Fibroblast of villous mesenchyme (primary cell): ENCODE measurements around the gene CHKB. TPM values are rescaled to one million over a fixed set of nuclear protein-coding genes. Genes with fewer than 3 reads are reported as not detected.
A peak's percentile ranks its signal among the peaks of the same experiment; 100 is the strongest.

Experiments used
- DNase-seq: peaks from one replicate; pipeline ENCODE4 v3.0.0-alpha.2; 2010; ENCODE audit warnings: low read depth
- H3K4me3 ChIP-seq: 2 replicates; pipeline ENCODE4 v1.5.1; 2011; ENCODE audit warnings: low read depth, mild to moderate bottlenecking, low read length
- total RNA-seq: library from RNA; depleted of rRNA; stranded (reverse); fragments of >200 nt; gene quantifications from 2 replicates; pipeline ENCODE4 v1.2.3, GENCODE V29; 2012
- TF ChIP-seq, protein P1 (sequence below): IDR thresholded peaks from 2 replicates; pipeline ENCODE4 v1.5.1; 2012; ENCODE audit warnings: low read depth, mild to moderate bottlenecking, low read length; ENCODE audit not compliant: insufficient read depth

CHKB gene, protein sequence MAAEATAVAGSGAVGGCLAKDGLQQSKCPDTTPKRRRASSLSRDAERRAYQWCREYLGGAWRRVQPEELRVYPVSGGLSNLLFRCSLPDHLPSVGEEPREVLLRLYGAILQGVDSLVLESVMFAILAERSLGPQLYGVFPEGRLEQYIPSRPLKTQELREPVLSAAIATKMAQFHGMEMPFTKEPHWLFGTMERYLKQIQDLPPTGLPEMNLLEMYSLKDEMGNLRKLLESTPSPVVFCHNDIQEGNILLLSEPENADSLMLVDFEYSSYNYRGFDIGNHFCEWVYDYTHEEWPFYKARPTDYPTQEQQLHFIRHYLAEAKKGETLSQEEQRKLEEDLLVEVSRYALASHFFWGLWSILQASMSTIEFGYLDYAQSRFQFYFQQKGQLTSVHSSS
- 18.1 and 24.5 TPM in 2 replicates for total RNA-seq

DNA sequence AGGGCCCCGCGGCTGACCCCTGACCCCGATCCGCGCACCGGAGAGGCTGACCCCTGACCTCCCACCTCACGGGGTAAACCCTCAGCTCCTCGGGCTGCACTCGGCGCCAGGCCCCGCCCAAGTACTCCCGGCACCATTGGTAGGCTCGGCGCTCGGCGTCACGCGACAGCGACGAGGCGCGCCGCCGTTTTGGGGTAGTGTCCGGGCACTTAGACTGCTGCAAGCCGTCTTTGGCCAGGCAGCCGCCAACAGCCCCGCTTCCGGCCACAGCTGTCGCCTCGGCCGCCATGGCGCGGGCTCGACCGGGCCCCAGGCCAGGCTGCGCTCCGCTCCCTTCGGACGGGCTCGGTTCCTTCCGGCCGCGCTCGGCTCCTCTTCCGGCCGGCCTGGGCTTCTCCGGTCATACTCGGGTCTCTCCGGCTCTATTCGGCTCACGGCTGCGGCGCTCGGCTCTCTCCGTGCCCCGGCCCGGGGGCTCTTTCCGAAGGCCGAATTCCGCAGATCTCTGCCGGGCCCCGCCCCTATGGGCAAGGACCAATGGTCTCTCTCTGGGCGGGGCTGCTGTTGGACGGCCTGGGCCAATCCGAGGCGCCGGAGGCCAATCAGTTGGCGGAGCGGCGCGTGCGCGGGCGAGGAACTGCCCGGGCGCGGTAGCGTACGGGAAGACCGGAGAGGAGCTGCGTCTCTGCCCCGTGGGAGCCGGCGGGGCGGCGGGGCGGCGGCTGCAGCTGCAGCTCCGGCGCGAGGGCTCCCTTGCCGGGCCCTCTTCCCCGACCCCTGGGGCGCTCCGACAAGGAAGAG, at the start of gene CHKB:
Gene CHKB (minus strand): TSS at position 357 of the 801 bp plus-strand sequence. CDS start 68 bp downstream, at position 289.
- peak within 1 kb of the TSS; percentile 83 for H3K4me3 ChIP-seq
- TF ChIP-seq, protein P1, sequence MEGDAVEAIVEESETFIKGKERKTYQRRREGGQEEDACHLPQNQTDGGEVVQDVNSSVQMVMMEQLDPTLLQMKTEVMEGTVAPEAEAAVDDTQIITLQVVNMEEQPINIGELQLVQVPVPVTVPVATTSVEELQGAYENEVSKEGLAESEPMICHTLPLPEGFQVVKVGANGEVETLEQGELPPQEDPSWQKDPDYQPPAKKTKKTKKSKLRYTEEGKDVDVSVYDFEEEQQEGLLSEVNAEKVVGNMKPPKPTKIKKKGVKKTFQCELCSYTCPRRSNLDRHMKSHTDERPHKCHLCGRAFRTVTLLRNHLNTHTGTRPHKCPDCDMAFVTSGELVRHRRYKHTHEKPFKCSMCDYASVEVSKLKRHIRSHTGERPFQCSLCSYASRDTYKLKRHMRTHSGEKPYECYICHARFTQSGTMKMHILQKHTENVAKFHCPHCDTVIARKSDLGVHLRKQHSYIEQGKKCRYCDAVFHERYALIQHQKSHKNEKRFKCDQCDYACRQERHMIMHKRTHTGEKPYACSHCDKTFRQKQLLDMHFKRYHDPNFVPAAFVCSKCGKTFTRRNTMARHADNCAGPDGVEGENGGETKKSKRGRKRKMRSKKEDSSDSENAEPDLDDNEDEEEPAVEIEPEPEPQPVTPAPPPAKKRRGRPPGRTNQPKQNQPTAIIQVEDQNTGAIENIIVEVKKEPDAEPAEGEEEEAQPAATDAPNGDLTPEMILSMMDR = no peak
- DNase-seq = peak; percentile 97

DNA sequence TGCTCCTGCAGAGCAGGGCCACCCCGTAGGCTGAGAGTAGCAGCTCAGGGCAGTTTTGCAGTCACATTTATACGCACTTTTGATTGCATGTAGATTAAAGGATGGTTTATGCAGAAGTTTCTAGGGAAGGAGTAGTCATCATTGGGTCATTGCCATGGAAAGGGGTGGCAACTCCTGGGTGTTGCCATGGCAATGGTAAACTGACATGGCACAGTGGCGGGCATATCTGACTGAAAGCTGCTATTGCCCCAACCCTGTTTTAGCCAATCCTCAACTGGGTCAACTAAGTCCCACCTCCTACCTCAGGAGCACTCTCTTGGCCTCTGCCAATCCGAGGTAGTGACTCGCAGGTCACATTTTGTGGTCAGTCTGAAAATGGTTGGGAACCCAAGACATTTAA, 47.7 kb upstream of the CHKB start:
- TF ChIP-seq, protein P1 = no peak
- DNase-seq = no peak
- H3K4me3 ChIP-seq = no peak overlapping the region

DNA sequence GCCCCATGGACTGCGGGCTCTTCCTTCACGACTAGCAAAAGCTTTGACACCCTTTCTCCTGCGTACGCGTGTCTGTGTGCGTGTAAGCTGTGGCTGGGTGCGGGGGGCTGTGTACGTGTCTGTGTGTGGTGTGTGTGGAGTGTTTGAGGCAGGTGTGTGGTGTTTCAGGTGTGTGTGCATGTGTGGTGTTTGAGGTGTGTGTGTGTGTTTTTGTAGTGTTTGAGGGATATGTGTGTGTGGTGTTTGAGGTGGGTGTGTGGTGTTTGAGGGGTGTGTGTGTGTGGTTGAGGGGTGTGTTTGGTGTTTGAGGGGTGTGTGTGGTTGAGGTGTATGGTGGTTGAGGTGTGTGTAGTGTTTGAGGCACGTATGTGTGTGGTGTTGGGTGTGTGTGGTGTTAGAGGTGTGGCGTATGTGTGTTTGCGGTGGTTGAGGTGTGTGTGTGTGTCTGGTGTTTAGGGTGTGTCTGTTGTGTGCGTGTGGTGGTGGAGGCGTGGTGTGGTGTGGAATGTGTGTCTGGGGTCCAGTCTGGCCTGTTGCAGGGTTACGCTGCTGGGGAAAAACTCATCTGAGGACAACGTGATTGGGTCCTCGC, 46.0 kb upstream of the CHKB start:
- H3K4me3 ChIP-seq = peak overlapping the region; percentile 89
- TF ChIP-seq, protein P1 = no peak
- no peak for DNase-seq

DNA sequence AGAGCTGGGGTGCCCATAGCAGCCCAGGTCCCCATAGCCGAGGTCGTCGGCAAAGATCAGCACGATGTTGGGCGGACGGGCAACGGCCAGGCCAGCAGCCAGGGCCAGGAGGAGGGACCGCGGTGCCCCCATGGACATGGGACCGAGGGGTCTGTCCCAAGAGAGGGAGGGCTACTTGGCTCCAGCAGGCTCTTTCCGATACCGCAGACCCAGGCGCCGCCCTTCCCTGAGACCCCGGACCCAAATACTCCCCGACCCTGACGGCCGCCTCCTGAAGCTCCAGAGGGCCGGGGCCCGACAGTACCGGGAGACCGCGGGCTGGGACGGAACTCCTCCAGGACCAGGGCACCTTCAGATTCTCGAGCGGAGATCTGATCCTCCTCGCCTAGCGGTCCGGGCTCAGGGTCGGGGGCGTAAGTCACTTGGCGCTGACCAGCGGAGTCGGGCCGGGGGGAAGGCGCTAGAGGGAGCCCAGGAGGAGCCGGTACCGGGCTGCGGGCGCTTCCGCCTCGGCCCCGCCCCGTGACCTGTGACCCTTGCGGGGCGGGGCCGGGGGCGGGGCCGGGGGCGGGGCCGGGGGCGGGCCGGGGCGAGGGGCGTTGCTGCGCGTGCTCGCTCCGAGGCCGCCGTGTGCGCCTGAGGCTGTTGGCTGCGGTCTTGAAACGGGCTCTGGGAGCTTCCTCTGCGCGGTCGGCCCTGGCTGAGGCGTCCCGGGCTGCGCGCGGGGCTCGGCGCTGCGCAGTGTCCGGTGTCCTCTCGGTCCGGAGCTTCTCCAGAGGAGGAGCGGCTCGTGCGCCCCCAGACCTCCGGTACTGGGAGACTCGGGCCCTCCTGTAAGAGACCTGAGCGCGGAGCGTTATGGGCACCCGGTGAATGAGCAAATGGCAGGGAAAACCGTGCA, 45.2 kb upstream of the CHKB start, which contains the start of gene ARSA:
Gene ARSA (minus strand): TSS at position 511 of the 901 bp plus-strand sequence. CDS start 373 bp downstream, at position 138.
- TF ChIP-seq, protein P1 = peak; percentile 34
- peak; percentile 88 for DNase-seq
- H3K4me3 ChIP-seq = peak within 1 kb of the TSS; percentile 89

DNA sequence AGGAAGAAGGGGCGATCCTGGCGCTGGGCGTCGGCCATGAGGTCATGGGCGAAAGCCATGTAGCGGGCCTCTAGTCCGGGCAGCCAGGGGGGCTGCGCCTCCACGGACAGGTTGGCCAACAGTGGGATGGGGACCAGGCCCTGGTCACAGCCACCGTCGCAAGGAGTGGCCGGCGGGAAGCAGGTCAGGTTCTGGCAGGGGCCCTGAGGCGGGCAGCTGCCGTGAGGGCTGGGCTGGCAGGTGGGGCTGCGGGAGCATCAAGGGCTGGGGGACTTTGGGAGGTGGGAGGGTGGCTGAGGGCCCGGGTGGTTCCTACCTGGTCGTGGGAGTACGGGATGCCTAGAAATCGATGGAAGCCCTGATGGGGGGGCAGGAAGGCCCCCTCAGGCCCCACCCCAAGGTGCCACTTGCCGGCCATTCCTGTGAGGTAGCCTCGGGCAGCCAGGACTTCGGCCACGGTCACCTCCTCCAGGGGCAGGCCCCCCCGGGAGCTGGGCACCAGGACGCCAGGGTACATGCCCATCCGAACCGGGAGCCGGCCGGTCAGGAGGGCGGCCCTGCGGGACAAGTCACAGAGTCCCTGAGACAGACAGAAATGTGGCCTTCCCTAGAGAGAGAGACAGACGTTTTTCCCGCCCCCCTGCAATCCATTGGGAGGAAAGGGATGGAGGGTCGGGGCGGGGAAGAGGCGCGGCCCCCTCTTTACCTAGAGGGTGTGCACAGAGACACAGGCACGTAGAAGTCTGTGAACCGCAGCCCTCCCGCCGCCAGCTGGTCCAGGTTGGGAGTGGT, 44.4 kb upstream of the CHKB start:
- peak overlapping the region; percentile 89 for H3K4me3 ChIP-seq
- TF ChIP-seq, protein P1 = no peak
- no peak for DNase-seq
